GM21528 (cell line): Measurements from ENCODE around the gene TMEM43.

Experiments
- ATAC-seq: cut with Tn5 transposase; IDR thresholded peaks from one replicate; pipeline ENCODE4 v1.9.1; 2021; ENCODE audit warnings: mild to moderate bottlenecking, moderate library complexity; ENCODE audit not compliant: unreplicated experiment, low FRiP score

TMEM43 gene

DNA sequence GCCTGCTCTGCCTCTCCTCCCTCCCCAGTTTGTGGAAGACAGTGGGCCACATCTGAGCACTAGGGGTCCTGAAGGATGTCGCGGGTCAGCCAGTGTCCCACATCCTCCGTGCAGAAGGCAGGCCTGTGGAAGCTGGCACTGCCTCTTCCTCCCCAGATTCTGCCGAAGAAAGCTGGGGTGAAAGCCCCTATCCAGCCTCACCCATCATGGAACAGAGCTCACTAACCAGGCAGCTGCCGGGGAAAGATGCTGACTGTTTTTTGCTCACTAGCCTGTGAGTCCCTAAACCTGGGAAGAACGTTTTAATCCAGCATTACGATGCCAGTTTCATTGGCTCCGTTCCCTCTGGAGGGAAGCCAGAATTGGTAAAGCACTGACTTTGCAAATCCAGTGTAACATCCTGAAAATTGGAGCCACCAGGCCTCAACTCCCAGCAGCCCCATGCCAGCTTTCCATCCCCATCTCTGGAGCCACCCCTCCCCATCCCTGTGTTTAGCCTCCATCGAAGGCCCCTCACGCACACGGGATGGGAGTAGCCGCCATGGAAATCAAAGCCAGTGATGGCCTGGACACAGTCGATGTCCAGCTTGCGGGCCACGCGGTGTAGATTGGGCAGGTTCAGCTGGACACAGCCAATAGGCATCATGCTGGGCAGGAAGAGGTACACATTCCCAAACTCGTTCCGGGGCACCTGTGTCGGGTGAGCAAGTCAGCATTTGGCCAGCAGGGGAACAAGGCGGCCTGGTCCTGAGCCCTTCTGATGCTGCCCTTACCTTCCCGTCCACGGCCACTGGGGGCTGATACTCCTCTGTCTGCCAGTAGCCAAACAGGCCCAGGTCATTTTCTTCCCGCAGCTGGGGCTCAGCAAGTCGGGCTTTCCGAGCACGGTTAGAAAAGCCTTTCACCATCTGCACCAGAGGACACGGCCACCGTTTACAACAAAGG is 23.5 kb downstream of the TMEM43 start:
- no peak for ATAC-seq

DNA sequence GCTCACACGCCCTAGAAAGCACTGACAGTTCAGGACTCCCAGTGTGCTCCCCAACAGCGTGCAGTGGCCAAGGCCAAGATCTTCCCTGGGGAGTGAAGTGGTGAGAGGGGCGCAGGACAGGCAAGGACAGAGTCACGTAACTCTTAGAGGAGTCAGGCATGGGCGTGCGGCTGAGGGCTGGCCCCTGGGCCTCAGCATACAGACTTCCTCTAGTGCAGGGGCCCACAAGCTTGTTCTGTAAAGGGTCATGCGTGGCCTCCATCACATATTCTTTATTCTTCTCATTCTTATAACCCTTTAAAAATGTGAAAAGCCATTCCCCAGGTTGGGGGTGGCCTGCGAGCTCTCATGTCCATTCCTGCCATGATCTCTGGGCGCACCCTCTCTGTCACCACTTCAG is 25.2 kb downstream of the TMEM43 start:
- no peak for ATAC-seq

DNA sequence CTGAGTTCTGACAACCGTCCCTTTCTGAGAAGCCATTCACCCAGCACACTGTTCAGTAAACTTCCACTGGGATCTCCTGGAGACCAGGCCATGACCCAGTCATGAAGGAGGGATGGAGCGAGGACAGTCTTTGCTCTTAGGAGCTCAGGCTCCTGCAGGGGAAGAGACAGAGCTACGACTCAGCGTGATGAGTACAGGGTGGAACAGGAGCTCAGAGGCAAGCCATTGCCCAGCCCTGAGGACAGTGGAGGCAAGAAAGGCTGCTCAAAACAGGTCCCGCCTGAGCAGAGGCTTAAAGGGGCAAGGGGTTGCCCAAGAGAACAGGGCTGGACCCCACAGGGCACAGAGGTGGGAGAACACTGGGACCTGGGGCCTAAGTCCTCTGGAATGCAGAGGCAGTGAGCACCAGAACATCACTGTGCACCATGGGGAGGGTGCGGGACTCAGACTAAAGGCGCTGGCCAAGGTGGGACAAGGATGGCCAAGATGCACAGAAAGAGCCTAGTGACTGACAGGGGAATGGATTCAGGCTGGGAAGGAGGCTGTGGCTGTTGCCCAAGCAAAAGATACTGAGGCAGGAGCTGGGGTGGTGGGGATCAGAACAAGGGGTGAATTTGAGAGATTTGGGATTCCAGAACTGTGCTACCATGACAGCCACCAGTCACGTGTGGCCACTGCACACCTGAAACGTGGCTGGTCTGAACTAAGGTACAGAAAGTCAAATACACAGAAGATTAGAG is 25.8 kb downstream of the TMEM43 start:
- ATAC-seq: no peak

DNA sequence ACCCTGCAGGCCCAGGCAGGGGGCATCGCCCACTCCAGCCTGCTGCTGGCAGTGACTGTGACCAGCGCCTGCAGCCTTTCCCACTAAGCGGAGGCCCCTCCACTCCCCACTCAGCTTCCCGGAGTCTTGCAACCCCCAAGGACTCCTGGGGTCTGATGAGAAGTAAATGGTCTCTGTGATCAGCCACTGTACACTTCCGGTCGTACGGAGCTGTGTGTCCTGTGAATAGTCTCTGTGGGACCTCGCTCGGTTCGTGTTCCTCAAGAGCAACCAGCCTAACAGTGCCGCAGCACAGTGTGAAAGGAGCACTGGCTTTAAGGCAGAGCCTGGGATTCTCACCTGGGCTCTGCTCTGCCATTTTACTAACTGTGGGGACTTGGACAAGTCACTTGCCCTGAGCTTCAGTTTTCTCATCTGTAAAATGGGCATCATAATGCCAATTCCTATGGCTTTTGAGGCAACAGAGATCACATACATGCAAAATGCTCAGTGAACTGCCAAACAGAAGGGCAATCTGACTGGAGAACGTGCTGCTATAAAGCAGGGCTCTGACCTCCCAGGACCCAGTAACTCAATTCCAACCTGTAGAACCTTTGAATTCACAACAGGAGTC is 26.7 kb downstream of the TMEM43 start:
- ATAC-seq: no peak

DNA sequence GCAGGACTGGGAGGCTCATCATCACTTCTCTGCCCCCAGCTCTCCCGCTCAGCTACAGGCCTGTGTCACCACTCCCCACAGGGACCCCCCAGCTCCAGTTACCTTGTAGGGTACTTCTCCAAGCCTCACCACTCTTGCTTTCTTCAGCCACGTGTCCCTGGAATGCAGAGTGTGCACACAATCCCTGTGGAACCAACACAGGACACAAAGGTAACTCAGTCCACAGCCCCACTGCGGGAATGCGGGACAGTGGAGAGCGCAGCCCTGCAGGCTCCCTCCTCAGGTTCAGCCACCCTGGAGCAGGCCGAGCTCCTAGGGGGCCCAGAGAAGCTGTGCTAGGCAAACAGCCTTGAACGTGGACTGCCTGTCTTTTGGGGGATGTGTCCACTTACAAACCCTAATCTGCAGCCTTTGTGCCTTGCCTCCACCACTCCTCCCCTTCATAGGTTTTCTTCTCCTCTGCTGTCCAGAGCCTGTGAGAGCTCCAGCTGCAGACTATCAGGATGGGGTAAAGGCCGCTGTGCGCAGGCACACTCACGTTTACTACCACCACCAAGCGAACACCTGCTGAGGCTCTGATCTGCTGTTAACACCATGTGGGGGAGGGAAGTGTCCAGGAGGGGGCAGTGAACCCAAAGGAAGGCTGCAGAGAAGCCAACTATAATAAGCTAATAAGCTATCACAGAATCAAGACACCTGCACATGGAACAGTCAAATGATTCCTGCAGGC is 27.5 kb downstream of the TMEM43 start:
- no peak for ATAC-seq

GRCh38 chr3:14152963-14153355 is 28.1 kb downstream of the TMEM43 start:
- no peak for ATAC-seq

- ATAC-seq: no peak
These were observed 28.8 kb downstream of the TMEM43 start for GRCh38 chr3:14153663-14154062.

DNA sequence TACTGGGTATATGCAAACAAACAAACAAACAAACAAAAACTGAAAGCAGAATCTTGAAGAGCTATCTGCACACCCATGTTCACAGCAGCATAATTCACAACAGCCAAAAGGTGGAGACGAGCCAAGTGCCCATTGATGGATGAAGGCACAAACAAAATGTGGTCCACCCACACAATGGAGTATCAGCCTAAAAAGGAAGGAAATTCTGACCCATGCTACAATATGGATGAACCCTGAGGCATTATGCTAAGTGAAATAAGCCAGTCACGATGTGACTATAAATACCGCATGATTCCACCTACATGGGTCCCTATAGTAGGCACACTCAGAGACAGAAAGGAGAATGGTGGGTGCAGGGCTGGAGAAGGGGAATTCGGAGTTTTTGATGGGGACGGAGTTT is 29.4 kb downstream of the TMEM43 start:
- ATAC-seq: no peak

DNA sequence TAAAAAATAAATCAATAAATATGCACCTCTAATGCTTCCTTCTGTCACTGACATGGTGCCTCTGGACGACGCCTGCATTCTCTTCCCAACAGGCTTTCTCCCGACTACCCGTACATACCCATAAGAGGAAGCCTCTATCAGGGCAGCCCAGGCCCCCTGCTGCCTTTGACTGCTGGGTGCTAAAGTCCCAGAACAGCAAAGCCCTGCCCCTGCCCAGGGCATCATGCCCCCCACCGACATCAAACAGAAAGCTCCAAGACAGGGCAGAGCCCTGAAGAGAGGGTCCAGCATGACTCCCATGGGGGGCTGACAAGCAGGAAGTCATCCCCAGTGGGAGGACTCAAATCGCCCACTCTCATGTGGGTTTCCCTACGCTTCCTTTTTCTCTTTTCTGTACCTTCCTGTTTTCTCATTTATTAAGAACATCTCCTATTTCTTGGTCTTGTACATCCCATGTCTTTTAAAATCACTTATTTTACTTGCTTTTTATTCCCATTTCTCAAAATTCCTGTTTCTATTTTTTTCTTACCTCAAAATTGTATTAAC is 30.1 kb downstream of the TMEM43 start:
- no peak for ATAC-seq

GRCh38 chr3:14156201-14156600 is 31.3 kb downstream of the TMEM43 start:
- no peak for ATAC-seq

- ATAC-seq: no peak
These were observed 32.1 kb downstream of the TMEM43 start for GRCh38 chr3:14156843-14157561.

GRCh38 chr3:14157951-14158350 is 33.1 kb downstream of the TMEM43 start:
- no peak for ATAC-seq

GRCh38 chr3:14158370-14158769 is 33.5 kb downstream of the TMEM43 start:
- no peak for ATAC-seq

DNA sequence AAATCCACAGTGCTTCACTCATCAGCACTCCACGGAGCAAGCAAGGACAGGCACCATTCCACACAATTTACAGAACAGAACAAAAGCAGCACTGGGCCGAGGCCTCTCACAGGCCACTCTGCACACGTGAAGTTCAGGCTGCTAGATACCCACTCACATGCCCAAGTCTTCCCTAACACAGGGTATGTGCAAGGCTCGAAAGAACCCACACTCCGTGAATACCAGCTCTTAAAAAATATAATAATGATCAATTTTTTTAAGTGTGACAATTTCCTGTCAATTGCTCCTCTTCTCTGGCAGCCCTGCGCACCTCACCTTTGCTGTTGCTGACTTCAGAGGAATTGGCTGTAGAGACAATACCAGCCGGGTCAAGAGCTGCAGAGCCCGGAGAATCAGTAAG is 34.6 kb downstream of the TMEM43 start:
- no peak for ATAC-seq

GRCh38 chr3:14161282-14161681 is 36.4 kb downstream of the TMEM43 start:
- no peak for ATAC-seq

DNA sequence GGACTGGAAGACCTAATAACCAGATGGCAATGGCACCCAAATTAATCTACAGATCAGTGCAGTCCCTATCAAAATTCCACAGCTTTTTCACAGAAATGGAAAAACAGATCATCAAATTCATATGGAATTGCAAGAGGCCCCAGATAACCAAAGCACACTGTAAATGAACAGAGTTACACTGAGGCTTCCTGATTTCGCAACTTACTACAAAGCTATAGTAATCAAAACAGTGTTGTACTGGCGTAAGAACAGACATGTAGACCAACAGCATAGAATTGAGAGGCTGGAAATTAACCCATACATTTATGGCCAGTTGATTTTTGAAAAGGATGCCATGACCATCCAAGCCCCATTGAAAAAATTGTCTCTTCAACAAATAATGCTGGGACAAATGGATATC is 37.3 kb downstream of the TMEM43 start:
- no peak for ATAC-seq

DNA sequence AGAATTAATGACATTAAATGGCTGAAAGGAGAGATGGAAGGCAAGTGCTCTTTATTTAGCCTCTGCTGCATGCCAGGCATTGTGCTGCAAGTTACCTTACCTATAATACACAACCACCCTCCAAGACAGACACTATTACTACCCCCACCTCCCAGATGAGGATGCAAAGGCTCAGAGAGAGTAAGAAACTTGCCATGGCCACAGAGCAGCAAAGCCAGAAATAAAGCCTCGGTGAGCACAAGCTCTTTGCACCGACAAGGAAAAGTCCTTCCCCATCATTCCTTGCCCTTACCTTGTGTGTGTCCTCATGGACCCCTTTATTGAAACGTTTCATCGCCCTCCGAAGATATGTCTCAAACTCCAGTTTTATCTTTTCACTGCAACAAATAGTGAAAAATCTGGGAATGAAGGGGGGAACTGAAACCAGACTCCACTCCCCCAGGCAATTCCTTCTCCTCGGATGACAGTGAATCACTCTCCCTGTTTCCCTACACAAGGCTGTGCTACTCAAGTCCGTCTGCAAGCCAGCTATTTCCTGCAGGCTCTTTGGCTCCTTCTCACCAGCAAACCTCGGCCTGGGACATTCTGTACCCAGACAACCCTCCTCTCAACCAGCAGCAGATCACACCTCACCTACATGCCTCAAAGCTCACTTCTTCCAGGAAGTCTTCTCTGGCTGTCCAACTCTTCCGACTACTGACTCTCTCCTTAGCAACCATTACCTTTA is 42.2 kb downstream of the TMEM43 start:
- ATAC-seq: no peak

- no peak for ATAC-seq
These were observed 44.6 kb downstream of the TMEM43 start for GRCh38 chr3:14169435-14169834.

DNA sequence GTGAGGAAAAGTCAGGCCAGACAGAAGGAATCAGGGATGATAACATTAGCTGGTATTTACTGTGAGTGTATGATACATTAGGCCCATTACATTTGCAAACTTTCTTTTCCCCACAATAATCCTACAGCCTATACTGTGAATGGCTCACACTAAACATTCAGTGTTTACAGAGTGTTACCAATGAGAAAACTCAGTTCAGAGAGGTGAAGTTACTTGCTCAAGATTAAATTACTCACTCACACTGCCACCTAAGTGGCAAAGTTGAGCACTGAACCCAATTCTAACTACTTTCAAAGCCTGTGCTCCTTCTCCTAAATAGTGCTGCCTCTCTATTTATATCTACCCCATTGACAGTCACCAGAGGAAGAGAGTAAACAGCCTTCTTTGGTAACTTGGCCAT is 45.0 kb downstream of the TMEM43 start:
- no peak for ATAC-seq
